DLD1 (cell line): ENCODE data around the gene SHANK1.

Experiments
- in situ Hi-C: cut with HindIII; loops from 2 replicates; pipeline ENCODE4 v1.10.0; 2017; ENCODE audit warnings: low sequenced_read_pairs

SHANK1 gene

DNA sequence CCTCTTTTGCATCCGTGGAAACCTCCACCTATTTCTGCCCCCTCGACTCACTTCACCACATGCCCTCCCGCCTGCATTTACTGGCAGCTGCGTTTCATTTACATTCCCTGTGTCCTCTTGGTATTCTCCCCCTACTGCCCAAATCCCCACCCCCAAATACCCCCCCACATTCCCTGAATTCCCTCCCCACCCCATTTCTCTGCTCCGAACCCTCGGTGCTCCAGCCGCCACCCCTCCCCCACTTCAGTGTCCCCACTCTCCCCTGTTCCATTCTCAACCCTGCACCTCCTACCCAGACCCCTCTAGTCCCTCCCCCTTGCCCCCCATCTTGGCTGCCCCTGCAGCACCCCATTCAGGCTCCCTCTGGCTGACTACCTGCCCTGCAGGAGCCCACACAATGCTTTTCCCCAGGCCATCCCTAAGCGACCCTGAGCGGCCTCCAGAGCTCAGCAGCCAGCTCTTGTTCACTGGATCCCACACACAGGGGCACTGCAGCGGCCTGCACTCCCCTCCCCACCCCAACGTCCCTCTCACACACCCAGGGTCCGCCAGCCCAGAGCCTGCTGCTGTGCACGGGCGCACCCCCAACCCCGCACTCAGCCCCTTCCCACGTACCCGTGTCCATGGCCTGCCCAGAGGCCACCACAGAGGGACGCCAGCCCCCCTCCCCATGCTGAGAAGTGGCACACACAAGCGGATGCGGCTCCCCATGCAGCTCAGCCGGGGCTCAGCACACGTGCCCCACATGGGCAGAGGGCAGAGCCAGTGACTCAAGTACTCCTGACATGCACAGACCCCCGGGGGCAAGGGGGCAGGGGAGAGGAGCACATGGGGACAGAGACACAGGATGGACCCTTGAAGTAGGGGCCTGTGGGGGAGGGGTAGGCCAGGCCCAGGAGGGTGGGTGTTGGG, 26.3 kb downstream of the SHANK1 start:
- in situ Hi-C loops, result no loop called here

DNA sequence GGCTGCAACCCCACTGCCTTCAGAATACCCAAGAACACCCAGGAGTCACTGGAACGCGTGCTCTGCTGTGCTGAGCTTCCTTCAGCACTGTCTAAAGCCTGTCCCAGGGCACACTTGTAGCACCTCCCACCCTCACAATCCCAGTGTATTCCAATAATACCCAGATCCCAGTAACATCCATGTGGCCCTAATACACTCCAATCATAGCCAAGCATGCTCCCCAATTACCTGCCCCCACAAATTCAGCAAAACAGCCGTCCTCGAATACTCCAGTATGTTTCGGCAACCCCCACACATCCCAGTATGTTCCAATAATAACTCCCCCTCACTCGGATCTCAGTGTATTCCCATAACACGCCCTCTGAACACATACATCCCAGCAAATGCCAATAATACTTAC, 29.2 kb downstream of the SHANK1 start:
- in situ Hi-C loops, result no loop called here

DNA sequence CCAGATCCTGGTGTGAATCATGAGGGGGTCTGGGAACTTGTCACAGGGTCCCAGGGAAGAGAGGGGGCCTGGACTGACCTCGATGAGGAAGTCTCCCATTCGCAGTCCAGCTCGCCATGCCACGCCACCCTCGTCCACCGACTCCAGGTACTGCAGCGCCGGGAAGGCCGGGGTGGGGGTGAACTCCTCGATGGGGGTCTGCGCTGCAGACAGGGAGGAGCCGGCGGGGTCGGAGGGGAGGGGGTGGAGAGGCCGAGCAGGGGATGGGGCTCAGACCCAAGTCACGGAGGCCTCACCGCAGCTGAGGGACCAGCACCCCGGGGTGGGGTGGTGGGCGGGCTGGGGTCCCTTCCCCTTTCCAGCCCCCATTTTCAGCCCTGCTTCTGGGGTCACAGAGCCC, 30.8 kb downstream of the SHANK1 start:
- in situ Hi-C loops, result no loop called here

DNA sequence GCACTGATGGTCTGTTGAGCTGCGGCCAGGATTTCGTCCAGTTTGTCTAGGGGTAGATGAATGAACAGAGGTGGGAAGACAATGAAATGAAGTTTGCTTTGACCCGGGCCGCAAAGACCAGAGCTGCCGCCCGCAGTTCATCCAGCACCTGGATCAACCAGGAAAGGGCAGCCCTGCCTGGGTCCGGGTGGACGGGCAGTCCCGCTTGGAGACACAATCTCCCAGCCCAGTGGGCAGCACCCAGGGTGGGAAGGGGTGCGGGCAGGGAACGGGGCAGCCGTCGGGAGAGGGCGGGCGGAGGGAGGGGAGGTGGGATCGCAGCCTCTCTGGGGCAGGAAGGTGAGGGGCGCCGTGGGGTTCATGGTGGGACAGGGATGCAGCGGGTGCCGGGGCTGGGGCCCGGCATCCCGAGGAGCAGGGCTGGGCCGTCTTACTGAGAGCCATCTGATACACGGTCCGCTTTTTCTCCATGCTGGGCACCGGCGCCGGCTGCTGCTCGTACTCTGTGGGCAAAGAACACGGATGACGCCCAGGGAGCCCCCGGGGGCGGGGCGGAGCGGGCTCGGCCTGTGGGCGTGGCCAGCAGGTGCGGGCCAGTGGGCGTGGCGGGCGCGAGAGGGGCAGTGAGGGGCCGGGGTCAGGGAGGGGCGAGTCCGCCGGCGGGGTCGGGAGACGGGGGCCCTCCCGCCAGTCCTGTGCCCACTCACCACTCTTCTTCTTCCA, 33.1 kb downstream of the SHANK1 start:
- in situ Hi-C loops, result no loop called here

DNA sequence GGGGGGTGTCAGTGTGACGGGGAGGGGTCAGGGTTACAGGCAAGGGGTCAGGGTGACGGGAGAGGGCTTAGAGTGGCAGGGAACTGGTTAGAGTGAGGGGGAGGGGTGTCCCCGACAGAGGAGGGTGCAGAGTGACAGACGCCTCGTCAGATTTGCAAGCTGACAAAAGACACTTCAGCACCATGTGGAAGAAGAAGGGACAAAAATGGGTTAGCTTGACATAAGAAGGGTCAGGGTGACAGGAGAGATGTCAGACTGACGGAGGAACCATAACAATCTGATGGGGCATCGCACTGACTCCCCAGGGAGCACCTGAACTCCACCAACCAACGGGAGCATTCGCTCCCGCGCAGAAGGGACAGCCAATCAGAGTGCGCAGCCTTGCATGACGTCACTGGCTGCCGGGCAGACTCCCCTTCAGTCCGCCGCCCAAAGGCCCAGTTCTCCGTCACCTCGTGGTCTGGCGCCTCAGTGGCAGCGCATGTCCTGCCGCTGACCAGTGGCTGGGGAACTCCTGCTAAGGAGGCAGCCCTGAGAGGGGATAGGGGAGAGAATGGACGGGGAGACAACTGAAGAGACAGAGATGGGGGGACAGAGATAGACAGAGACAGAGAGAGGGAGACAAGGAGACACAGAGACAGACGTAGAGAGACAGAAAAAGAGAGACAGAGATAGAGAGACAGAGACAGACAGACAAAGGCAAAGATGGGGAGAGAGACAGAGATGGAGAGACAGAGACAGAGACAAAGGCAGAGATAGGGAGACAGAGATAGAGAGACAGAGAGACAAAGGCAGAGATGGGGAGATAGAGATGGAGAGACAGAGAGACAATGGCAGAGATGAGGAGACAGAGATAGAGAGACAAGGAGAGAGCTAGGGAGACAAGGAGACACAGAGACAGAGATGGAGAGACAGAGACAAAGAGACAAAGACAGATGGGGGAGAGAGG, 40.2 kb downstream of the SHANK1 start:
- in situ Hi-C loops, result no loop called here

DNA sequence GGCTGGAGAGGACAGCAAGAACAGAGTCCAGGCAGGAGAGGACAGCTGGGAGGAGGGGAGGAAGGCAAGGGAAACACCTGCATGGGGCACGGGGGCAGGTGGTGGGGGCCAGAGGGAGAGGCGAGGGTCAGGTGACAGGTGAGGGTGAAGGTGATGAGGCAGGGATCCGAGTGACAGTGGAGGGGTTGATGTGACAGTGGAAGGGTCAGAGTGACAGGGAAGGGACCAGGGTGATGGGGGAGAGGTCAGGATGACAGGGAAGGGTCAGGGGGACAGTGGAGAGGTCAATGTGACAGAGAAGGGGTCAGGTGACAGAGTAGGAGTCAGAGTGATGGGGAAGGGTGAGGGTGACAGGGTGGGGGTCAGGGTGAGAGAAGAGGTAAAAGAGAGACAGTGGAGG, 41.3 kb downstream of the SHANK1 start:
- in situ Hi-C loops, result no loop called here

DNA sequence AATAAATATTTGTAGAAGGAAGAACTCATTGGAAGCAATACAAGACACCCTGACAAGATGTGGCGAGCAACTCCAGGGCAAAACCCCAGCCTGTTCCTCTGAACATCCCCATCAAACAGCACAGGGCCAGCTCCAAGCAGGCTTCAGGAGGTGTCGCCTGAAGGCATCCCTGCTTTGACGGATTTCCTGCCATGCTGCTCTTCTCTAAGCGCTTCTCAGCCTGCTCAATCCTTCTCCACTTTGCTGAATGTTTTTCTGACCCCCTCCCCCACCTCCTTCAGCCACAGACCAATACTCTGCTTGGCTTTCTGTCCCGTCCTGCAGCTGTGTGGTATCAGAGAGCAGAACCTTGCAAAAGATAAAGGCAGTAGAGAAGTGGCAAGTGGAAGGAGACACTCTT, 42.0 kb downstream of the SHANK1 start:
- in situ Hi-C loops, result no loop called here

DNA sequence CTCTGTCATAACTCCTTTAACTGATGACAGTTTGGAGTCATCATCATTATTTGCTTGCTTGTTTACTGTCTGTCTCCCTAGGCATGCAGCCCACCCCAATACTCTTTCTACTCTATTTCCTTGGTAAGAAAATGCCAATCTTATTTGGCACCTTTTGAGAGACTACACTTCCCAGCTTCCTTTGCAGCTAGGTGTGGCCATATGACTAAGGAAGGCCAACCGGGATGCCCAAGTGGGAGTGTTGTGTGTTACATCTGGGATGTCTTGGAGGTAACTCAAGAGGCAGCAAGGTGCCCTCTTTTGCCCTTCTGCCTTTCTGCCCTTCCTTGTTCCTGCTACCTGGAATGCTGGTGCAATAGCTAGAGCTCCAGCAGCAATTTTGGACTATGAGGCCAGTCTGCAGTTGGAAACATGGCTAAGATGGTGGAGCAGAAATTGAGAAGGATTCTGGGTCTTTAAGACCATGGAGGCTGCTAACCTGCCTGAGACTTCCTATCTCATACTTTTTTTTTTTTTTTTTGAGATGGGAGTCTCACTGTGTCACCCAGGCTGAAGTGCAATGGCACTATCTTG, 42.9 kb downstream of the SHANK1 start:
- in situ Hi-C loops, result no loop called here

DNA sequence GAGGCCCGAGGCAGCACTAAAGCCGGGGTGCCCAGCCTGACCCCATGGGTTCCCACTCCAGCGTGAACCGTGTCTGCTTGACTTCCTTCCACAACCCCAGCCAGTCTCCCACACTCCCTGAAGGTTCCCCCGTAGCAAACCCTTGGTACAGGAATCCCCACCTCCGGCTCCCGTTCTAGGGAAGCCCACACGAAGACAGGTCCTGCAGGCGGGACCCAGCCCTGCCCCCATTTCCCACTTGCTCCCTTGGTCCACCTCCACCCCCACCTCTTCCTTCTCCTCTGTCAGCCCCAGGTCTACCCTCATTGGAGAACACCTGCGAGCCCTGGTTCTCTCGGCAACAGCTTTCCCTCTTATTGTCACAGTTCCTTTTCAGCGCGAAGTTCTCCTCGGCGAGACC, 46.5 kb downstream of the SHANK1 start:
- in situ Hi-C loops, result no loop called here

DNA sequence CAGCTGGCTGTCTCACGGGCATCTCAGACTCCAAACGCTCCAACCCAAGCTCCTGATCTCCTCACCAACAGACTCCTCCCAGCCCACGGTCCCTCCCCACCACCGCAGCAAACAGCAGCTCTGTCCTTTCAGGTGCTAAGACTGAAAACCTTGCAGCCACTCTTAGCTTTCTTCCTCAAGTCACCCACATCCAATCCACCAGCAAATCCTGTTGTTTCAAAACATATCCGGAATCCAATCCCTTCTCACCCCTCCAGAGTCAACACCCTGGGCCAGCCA, 49.6 kb downstream of the SHANK1 start:
- in situ Hi-C loops, result no loop called here

DNA sequence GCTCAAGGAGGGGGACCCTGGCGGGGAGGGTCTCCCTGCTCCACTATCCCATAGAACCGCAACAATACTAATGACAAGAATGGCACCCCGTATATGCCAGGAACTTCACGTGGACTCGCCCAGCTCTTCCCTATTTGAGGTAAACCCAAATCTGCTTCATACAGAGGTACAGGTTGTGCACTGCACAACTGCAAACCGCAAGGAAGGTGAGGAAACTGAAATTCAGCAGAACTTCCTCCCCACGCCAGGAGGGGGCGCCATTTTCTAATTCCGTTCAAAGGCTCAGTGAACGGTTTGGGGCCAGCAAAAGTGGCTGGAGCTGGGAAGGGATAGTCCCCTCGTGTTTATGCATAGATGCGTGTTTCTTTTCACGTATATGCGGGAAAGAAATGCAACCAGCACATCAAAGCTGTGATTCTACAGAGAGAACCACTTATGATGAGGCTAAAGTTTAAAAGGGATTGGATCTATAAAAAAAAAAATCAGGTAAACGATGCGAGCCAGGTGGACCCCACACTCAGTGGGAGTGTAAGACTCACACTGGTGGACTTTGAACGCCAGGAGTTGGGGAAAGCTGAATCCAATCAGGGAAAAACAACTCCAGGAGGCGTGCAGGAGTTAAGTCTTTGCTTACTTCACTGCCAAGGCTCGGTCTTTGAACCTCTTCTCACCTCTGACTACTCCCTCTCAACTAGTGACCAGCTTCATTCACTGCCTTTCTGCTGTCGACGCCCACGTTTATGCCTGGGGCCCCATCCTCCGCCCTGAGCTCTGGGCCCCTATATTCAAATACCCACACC, 50.1 kb downstream of the SHANK1 start:
- in situ Hi-C loops, result no loop called here

DNA sequence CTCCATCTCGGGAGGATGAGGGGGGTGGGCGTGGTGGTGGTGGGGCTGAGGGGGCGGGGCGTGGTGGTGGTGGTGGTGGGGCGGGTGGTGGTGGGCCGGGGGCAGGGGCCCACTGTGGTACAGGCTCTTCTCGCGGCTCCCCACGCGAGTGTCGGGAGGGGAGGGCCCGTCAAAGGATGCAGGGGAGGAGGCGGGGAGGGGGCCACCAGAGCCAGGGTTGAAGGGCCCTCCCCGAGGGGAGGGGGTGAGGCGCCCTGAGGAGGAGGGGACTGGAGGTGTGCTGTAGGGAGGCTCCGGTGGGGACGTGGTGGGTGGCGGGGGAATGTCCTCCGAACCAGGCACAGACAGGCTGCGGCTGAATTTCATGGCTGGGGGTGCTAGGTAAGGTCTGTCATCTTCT, 50.7 kb downstream of the SHANK1 start:
- in situ Hi-C loops, result no loop called here

DNA sequence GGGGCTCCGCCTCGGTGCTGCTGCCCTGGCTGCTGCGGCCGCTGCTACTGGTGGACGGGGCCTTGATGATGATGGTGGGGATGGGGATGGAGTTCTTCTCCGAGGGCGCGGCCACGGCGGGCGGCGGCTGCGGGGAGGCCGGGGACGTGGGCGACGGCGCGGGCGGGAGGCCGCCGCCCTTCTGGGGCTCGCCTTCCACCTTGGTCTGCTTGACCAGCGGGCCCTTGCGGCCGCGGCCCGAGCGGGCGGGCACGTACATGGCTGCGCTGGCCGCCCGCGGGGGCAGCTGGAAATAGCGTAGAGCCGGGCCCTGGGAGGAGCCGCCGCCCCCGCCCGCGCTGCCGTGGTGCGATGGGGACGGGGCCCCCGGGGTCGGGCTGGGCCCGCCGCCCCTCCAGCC, 51.2 kb downstream of the SHANK1 start:
- in situ Hi-C loops, result no loop called here

DNA sequence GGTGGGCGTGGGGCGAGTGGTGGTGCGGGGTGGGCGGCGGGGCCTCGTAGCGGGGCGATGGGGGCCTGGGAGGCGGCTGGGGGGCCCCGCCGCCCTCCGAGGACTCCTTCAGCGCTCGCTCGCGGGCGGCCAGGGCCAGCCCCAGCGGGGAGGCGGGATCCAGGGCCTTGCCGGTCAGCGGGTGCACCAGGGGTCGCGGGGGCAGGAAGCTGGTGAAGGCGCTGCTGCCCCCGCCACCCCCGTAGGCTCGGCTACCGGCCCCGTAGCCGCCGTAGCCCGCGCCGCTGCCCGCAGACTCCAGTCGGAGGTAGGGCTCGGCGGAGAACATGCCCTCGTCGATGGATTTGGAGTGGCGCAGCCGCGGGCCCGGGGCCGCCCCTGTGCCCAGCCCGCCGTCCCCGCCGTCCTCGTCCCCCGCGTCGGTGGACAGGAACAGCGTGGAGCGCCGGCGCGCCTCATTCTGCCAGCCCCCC, 51.8 kb downstream of the SHANK1 start:
- in situ Hi-C loops, result no loop called here

DNA sequence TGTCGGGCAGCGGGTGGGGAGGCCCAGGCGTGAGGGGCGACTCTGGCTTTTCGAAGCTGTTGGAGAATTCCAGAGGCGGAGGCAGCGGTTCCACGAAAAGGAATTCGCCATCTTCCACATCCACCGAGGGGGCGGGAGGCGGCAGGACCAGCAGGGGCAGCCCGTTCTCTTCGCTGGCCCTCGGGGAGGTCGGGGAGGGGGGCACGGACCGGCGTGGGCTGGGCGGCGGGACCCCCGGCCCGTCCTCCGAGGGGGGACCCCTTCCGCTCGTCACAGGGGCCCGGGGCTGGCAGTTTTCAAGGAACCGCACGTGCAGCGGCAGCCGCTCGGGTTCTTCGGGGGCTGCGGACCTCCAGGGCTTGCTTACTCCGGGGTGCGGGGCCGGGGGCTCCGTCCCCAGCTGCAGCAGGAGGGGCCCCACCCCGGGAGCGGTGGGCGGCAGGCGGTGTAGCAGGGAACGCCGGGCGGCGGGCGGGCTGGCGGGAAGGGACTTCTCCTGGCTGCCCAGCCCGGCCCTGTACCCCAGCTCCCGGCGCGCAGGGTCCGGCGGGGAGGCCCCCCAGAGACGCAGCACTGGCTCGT, 52.3 kb downstream of the SHANK1 start:
- in situ Hi-C loops, result no loop called here

DNA sequence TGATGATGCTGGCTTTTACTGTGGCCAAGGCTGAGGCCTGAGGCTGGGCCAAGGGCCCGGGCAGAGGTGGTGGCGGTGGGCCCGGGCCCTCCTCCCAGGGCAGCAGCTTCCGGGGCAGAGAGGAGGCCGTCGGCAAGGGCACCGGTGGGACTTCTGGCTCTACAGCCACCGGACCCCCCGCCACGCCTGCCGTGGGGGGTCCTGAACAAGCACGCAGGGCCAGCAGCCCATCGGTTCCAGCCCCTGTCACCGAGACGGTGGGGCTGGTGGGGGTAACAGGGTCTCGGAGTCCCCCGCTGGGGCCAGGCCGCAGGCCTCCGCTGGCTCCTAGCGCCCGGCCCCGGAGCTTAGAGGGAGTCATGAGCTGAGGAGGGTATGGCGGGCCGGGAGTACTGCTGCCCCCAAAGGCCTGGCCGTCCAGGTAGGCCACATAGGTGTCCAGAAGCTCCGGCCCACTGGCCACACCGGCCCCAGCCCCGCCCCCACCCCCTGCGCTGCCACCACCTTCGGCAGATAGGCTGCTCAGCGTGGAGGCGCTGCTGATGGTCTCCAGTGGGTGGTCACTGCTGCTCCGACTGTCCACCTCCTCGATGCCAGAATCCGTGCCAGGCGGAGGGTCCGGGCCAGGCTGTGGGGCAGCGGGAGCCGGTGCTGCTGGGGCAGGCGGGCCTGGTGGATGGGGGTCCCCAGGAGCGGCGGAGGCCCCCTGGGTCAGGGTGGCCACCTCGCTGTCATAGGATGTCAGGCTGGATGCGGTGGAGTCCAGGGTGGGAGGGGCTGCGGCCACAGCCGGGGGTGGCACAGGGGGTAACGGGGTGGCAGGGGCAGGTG, 53.0 kb downstream of the SHANK1 start:
- in situ Hi-C loops, result no loop called here

DNA sequence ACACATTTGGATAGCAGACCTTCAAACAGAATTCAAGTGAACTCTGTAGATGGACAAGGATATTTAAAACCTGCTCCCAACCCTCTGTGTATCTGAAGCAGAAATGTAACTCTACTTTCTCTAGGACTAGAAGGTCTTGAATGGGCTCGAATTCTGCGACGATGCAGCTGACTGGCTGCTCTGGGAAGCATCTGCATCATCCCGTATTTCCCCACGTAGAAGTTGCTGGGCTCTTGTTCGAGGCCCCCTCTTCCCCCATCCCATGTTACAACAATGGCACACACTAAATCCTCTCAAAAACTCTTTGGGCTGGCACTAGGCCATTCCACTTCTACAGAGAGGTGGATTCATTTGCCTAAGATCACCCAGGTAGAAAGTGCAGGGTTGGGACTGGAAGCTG, 55.4 kb downstream of the SHANK1 start:
- in situ Hi-C loops, result no loop called here

DNA sequence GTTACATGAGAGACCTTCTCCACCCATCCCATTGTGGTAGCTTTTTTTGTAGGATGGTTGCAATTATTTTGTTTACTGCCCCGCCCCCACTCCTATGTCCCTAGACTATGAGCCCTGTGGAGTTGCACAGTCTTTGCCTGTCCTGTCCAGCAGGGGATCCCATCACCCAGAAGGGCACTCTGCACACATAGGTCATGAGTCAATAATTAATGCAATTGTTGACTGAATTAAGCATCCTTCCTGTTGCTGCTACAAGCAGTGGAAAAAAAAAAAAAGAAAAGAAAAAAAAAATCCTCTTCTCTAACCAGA, 56.2 kb downstream of the SHANK1 start:
- in situ Hi-C loops, result no loop called here
